Sigmoid colon (tissue), 4 donors: ENCODE results near the gene RTL10.

Source experiments
- CTCF ChIP-seq, 4 experiments: fragments of 450-650 bp in 3 of 4; fragments of 200-600 bp in 1 of 4; IDR thresholded peaks; one replicate each; pipeline ENCODE4 v1.5.1; 2016 to 2019; ENCODE audit warnings: antibody characterized with exemption in 4 of 4, mild to moderate bottlenecking in 3 of 4, moderate library complexity in 2 of 4
- POLR2AphosphoS5 ChIP-seq, 4 donors: sonication (generic); formaldehyde crosslinking; IDR thresholded peaks; one replicate each; pipeline ENCODE4 v1.6.1; 2017; ENCODE audit warnings: antibody characterized with exemption in 4 of 4

GRCh38 chr22:19827341-19828034, 27.2 kb downstream of the RTL10 start:
- no peak for TF ChIP-seq CTCF (IDR thresholded peaks at IDR 0.05)
- TF ChIP-seq POLR2AphosphoS5 (IDR thresholded peaks at IDR 0.05), result no peak
